HG03460 (cell line): ENCODE data around the gene OLIG1.

Source experiments
- ATAC-seq: cut with Tn5 transposase; IDR thresholded peaks from one replicate; pipeline ENCODE4 v1.9.1; 2021; ENCODE audit not compliant: unreplicated experiment

OLIG1 gene

GRCh38 chr21:33069994-33070743 is at the start of gene OLIG1:
OLIG1 (plus strand) TSS chr21:33070141; CDS start chr21:33070247, 106 bp downstream.
- peak; percentile 48 for ATAC-seq

- no peak for ATAC-seq
These were observed 49.3 kb upstream of the OLIG1 start for GRCh38 chr21:33020558-33021100.

GRCh38 chr21:33021150-33021549 is 48.8 kb upstream of the OLIG1 start:
- no peak for ATAC-seq

- ATAC-seq: no peak
These were observed 48.3 kb upstream of the OLIG1 start for GRCh38 chr21:33021667-33022066.

- ATAC-seq: no peak
These were observed 47.5 kb upstream of the OLIG1 start for GRCh38 chr21:33022489-33022827.

GRCh38 chr21:33022828-33023573 is 46.9 kb upstream of the OLIG1 start:
- no peak for ATAC-seq

GRCh38 chr21:33023574-33024200 is 46.3 kb upstream of the OLIG1 start:
- no peak for ATAC-seq

- no peak for ATAC-seq
These were observed 45.5 kb upstream of the OLIG1 start for GRCh38 chr21:33024201-33025103.

GRCh38 chr21:33025106-33025488 is 44.8 kb upstream of the OLIG1 start:
- no peak for ATAC-seq

- ATAC-seq: no peak
These were observed 44.2 kb upstream of the OLIG1 start, which contains the start of gene OLIG2 for GRCh38 chr21:33025489-33026442. OLIG2 (plus strand) TSS chr21:33025935; CDS start chr21:33026863, 928 bp downstream.

GRCh38 chr21:33026443-33026858 is 43.5 kb upstream of the OLIG1 start:
- no peak for ATAC-seq

- ATAC-seq: no peak
These were observed 43.0 kb upstream of the OLIG1 start for GRCh38 chr21:33026878-33027400.

GRCh38 chr21:33027401-33028286 is 42.3 kb upstream of the OLIG1 start:
- ATAC-seq: no peak

- no peak for ATAC-seq
These were observed 41.7 kb upstream of the OLIG1 start for GRCh38 chr21:33028287-33028670.

GRCh38 chr21:33028773-33029384 is 41.1 kb upstream of the OLIG1 start:
- ATAC-seq: no peak

GRCh38 chr21:33029385-33029921 is 40.5 kb upstream of the OLIG1 start:
- no peak for ATAC-seq

GRCh38 chr21:33029975-33030461 is 39.9 kb upstream of the OLIG1 start:
- no peak for ATAC-seq
